GM12891 (cell line): ENCODE results near the gene ELL.

ENCODE experiments used
- POLR2A ChIP-seq: IDR thresholded peaks from 2 replicates; pipeline ENCODE4 v1.6.1; 2011; ENCODE audit warnings: low read depth, low read length, control low read depth
- POLR2AphosphoS5 ChIP-seq: IDR thresholded peaks from 2 replicates; pipeline ENCODE4 v1.6.1; 2011; ENCODE audit warnings: low read depth, low read length, control low read depth
- SPI1 ChIP-seq: IDR thresholded peaks from 2 replicates; pipeline ENCODE4 v1.6.1; 2011; ENCODE audit warnings: low read depth, low read length, control low read depth
- TAF1 ChIP-seq: IDR thresholded peaks from 2 replicates; pipeline ENCODE4 v1.6.1; 2011; ENCODE audit warnings: low read depth, low read length, control low read depth

- no peak for TF ChIP-seq POLR2AphosphoS5
- TF ChIP-seq POLR2A: no peak
- TF ChIP-seq SPI1: no peak
- TF ChIP-seq TAF1: no peak
Measured at GRCh38 chr19:18514800-18515682, 6.8 kb downstream of the ELL start.
